HEK293 (cell line): ENCODE measurements around the gene DENND4B.

Experiments
- AEBP2 ChIP-seq: fragments of 450-650 bp; formaldehyde crosslinking; IDR thresholded peaks from 2 replicates; pipeline ENCODE4 v1.5.1; 2016; ENCODE audit warnings: missing biosample characterization, missing genetic modification characterization, borderline replicate concordance
- FEZF1 ChIP-seq: fragments of 450-650 bp; formaldehyde crosslinking; IDR thresholded peaks from 2 replicates; pipeline ENCODE4 v1.5.1; 2016; ENCODE audit warnings: missing biosample characterization, missing genetic modification characterization
- HOXA7 ChIP-seq: sonication (generic); formaldehyde crosslinking; IDR thresholded peaks from 2 replicates; pipeline ENCODE4 v1.8.1; 2022; ENCODE audit warnings: missing genetic modification reagents, borderline replicate concordance
- HOXC10 ChIP-seq: sonication (generic); formaldehyde crosslinking; IDR thresholded peaks from 2 replicates; pipeline ENCODE4 v1.8.1; 2023; ENCODE audit warnings: mild to moderate bottlenecking, missing genetic modification reagents
- INSM2 ChIP-seq: fragments of 450-650 bp; formaldehyde crosslinking; IDR thresholded peaks from 2 replicates; pipeline ENCODE4 v1.5.1; 2016; ENCODE audit warnings: missing biosample characterization, missing genetic modification characterization
- KLF17 ChIP-seq: fragments of 450-650 bp; formaldehyde crosslinking; IDR thresholded peaks from 2 replicates; pipeline ENCODE4 v1.5.1; 2016; ENCODE audit warnings: missing biosample characterization, missing genetic modification characterization
- MEIS1 ChIP-seq: sonication (generic); formaldehyde crosslinking; IDR thresholded peaks from 2 replicates; pipeline ENCODE4 v1.8.1; 2022; ENCODE audit warnings: missing genetic modification reagents, mild to moderate bottlenecking, borderline replicate concordance
- OVOL3 ChIP-seq: fragments of 450-650 bp; formaldehyde crosslinking; IDR thresholded peaks from 2 replicates; pipeline ENCODE4 v1.5.1; 2016; ENCODE audit warnings: missing biosample characterization, missing genetic modification characterization
- SP3 ChIP-seq: fragments of 450-650 bp; formaldehyde crosslinking; IDR thresholded peaks from 2 replicates; pipeline ENCODE4 v1.5.1; 2016; ENCODE audit warnings: missing biosample characterization, missing genetic modification characterization
- WT1 ChIP-seq: fragments of 450-650 bp; formaldehyde crosslinking; IDR thresholded peaks from 2 replicates; pipeline ENCODE4 v1.5.1; 2016; ENCODE audit warnings: missing biosample characterization, missing genetic modification characterization
- YY1 ChIP-seq: fragments of 450-650 bp; formaldehyde crosslinking; IDR thresholded peaks from 2 replicates; pipeline ENCODE4 v1.5.1; 2018; ENCODE audit warnings: missing biosample characterization, missing genetic modification characterization
- ZNF26 ChIP-seq: fragments of 450-650 bp; formaldehyde crosslinking; IDR thresholded peaks from 2 replicates; pipeline ENCODE4 v1.5.1; 2016; ENCODE audit warnings: missing biosample characterization, missing genetic modification characterization
- ZNF324 ChIP-seq: fragments of 450-650 bp; formaldehyde crosslinking; IDR thresholded peaks from 2 replicates; pipeline ENCODE4 v1.5.1; 2016; ENCODE audit warnings: missing biosample characterization, missing genetic modification characterization
- ZNF341 ChIP-seq: fragments of 450-650 bp; formaldehyde crosslinking; IDR thresholded peaks from 2 replicates; pipeline ENCODE4; 2016; ENCODE audit warnings: low read depth, missing biosample characterization, missing genetic modification characterization
- ZNF37A ChIP-seq: fragments of 450-650 bp; IDR thresholded peaks from 2 replicates; pipeline ENCODE4 v1.5.1; 2018; ENCODE audit warnings: missing biosample characterization, missing genetic modification characterization
- ZNF394 ChIP-seq: fragments of 450-650 bp; formaldehyde crosslinking; IDR thresholded peaks from 2 replicates; pipeline ENCODE4 v1.5.1; 2016; ENCODE audit warnings: missing biosample characterization, missing genetic modification characterization, mild to moderate bottlenecking, moderate library complexity, borderline replicate concordance
- ZNF416 ChIP-seq: fragments of 450-650 bp; formaldehyde crosslinking; IDR thresholded peaks from 2 replicates; pipeline ENCODE4 v1.5.1; 2016; ENCODE audit warnings: missing biosample characterization, missing genetic modification characterization
- ZNF510 ChIP-seq: fragments of 450-650 bp; formaldehyde crosslinking; IDR thresholded peaks from 2 replicates; pipeline ENCODE4 v1.5.1; 2018; ENCODE audit warnings: mild to moderate bottlenecking, missing genetic modification characterization, missing biosample characterization; ENCODE audit not compliant: insufficient replicate concordance
- ZNF514 ChIP-seq: fragments of 450-650 bp; formaldehyde crosslinking; IDR thresholded peaks from 2 replicates; pipeline ENCODE4 v1.5.1; 2016; ENCODE audit warnings: missing biosample characterization, missing genetic modification characterization
- ZNF548 ChIP-seq: fragments of 450-650 bp; formaldehyde crosslinking; IDR thresholded peaks from 2 replicates; pipeline ENCODE4 v1.5.1; 2016; ENCODE audit warnings: missing biosample characterization, missing genetic modification characterization
- ZNF555 ChIP-seq: fragments of 450-650 bp; formaldehyde crosslinking; conservative IDR thresholded peaks from 2 replicates; pipeline ENCODE4 v1.5.1; 2017; ENCODE audit warnings: missing biosample characterization, mild to moderate bottlenecking, missing genetic modification characterization, inconsistent platforms
- ZNF560 ChIP-seq: fragments of 450-650 bp; formaldehyde crosslinking; IDR thresholded peaks from 2 replicates; pipeline ENCODE4 v1.5.1; 2017; ENCODE audit warnings: missing biosample characterization, missing genetic modification characterization, borderline replicate concordance
- ZNF571 ChIP-seq: fragments of 450-650 bp; formaldehyde crosslinking; IDR thresholded peaks from 2 replicates; pipeline ENCODE4 v1.5.0; 2017; ENCODE audit warnings: missing biosample characterization, missing genetic modification characterization
- ZNF658 ChIP-seq: fragments of 450-650 bp; formaldehyde crosslinking; IDR thresholded peaks from 2 replicates; pipeline ENCODE4; 2016; ENCODE audit warnings: missing biosample characterization, missing genetic modification characterization
- ZNF660 ChIP-seq: fragments of 450-650 bp; IDR thresholded peaks from 2 replicates; pipeline ENCODE4 v1.5.1; 2018; ENCODE audit warnings: missing biosample characterization, mild to moderate bottlenecking, missing genetic modification characterization
- ZNF677 ChIP-seq: fragments of 450-650 bp; IDR thresholded peaks from 2 replicates; pipeline ENCODE4 v1.5.0; 2018; ENCODE audit warnings: missing biosample characterization, mild to moderate bottlenecking, missing genetic modification characterization, moderate library complexity
- ZNF707 ChIP-seq: fragments of 450-650 bp; formaldehyde crosslinking; IDR thresholded peaks from 2 replicates; pipeline ENCODE4 v1.5.1; 2016; ENCODE audit warnings: missing biosample characterization, missing genetic modification characterization
- ZNF76 ChIP-seq: fragments of 450-650 bp; formaldehyde crosslinking; IDR thresholded peaks from 2 replicates; pipeline ENCODE4; 2016; ENCODE audit warnings: low read depth, missing biosample characterization, missing genetic modification characterization, borderline replicate concordance
- ZNF792 ChIP-seq: fragments of 450-650 bp; formaldehyde crosslinking; IDR thresholded peaks from 2 replicates; pipeline ENCODE4 v1.5.1; 2016; ENCODE audit warnings: missing biosample characterization, missing genetic modification characterization
- ZSCAN16 ChIP-seq: fragments of 450-650 bp; formaldehyde crosslinking; IDR thresholded peaks from 2 replicates; pipeline ENCODE4 v1.5.1; 2016; ENCODE audit warnings: missing biosample characterization, missing genetic modification characterization
- ZSCAN30 ChIP-seq: fragments of 450-650 bp; IDR thresholded peaks from 2 replicates; pipeline ENCODE4 v1.5.1; 2018; ENCODE audit warnings: missing biosample characterization, mild to moderate bottlenecking, missing genetic modification characterization, moderate library complexity
- ZSCAN4 ChIP-seq: fragments of 450-650 bp; formaldehyde crosslinking; IDR thresholded peaks from 2 replicates; pipeline ENCODE4 v1.5.1; 2017; ENCODE audit warnings: missing biosample characterization, missing genetic modification characterization

Gene DENND4B

GRCh38 chr1:153945795-153946621 lies 510 bp downstream of the DENND4B start (continued):
- peak; percentile 93 for TF ChIP-seq KLF17
- TF ChIP-seq ZNF514: no peak
- peak; percentile 61; the same call in 1 of the 2 replicates for TF ChIP-seq WT1 (tag by site-specific recombination)
- no peak for TF ChIP-seq ZSCAN30 (tag by site-specific recombination)
- no peak for TF ChIP-seq ZNF792 (tag by site-specific recombination)
- no peak for TF ChIP-seq ZNF416
- TF ChIP-seq ZNF394 (tag by site-specific recombination): peak; percentile 43; the same call in 1 of the 2 replicates
- no peak for TF ChIP-seq AEBP2 (tag by site-specific recombination)
- TF ChIP-seq ZNF660 (tag by site-specific recombination): no peak
- TF ChIP-seq HOXC10 (CRISPR knock-in tag): no peak
- TF ChIP-seq ZNF707 (tag by site-specific recombination): no peak
- TF ChIP-seq ZNF548 (tag by site-specific recombination): no peak
- TF ChIP-seq OVOL3 (tag by site-specific recombination): no peak
- no peak for TF ChIP-seq ZNF26
- TF ChIP-seq ZNF341: peak; percentile 89
- no peak for TF ChIP-seq MEIS1 (CRISPR knock-in tag)
- no peak; the same call in 1 of the 2 replicates for TF ChIP-seq ZNF76 (tag by site-specific recombination)
- peak; percentile 79; the same call in 1 of the 2 replicates for TF ChIP-seq ZSCAN4 (tag by site-specific recombination)
- no peak for TF ChIP-seq HOXA7
- no peak for TF ChIP-seq ZNF555 (tag by site-specific recombination)
- peak; percentile 42; the same call in 1 of the 2 replicates for TF ChIP-seq ZNF324 (tag by site-specific recombination)
- no peak for TF ChIP-seq ZNF510
- no peak for TF ChIP-seq ZNF677
- no peak for TF ChIP-seq FEZF1 (tag by site-specific recombination)
- no peak for TF ChIP-seq ZSCAN16 (tag by site-specific recombination)
- no peak for TF ChIP-seq ZNF560 (tag by site-specific recombination)
- TF ChIP-seq ZNF658 (tag by site-specific recombination): no peak
- no peak for TF ChIP-seq ZNF37A (tag by site-specific recombination)
- TF ChIP-seq INSM2 (tag by site-specific recombination): 0 out of 2 replicates have a peak, but pooled peaks have one; percentile 10
- TF ChIP-seq SP3 (tag by site-specific recombination): peak; percentile 76
- no peak for TF ChIP-seq ZNF571 (tag by site-specific recombination)
- peak; percentile 13; the same call in 1 of the 2 replicates for TF ChIP-seq YY1 (tag by site-specific recombination)
